PC-3 (cell line): ENCODE data around the gene ACTG2. TPM values are rescaled to one million over a fixed set of nuclear protein-coding genes. Genes with fewer than 3 reads are reported as not detected.
A peak's percentile ranks its signal among the peaks of the same experiment; 100 is the strongest.

Experiments used
- ATAC-seq: fragments of 200-7000 bp; cut with Tn5 transposase; 2 replicates; pipeline ENCODE4 v1.9.1; 2020; ENCODE audit warnings: mild to moderate bottlenecking, moderate library complexity
- BruUV-seq: library from RNA; stranded (reverse); fragments of 400-500 nt; replicated peaks from 2 replicates; lab custom pipeline; 2021; lab: Mats Ljungman, UMichigan
- CTCF ChIA-PET: fragments of 300-600 bp; sonication (Branson Sonifier 250); formaldehyde crosslinking; loops from one replicate; lab custom pipeline; 2022; ENCODE audit warnings: antibody characterized with exemption; lab: Charles Lee
- POLR2A ChIA-PET: fragments of 300-600 bp; sonication (Branson Sonifier 250); formaldehyde crosslinking; loops from one replicate; lab custom pipeline; 2022; ENCODE audit warnings: antibody characterized with exemption; ENCODE audit not compliant: unreplicated experiment; lab: Charles Lee
- DNase-seq: peaks from one replicate; pipeline ENCODE4 v3.0.0-alpha.2; 2015
- H2AFZ ChIP-seq: fragments of 300-600 bp; sonication (generic); 2 replicates; pipeline ENCODE4 v1.6.0; 2016; ENCODE audit warnings: antibody characterized with exemption, low read length
- H3F3A ChIP-seq: fragments of 300-600 bp; sonication (generic); one replicate; pipeline ENCODE4 v1.6.0; 2017; ENCODE audit warnings: antibody characterized with exemption, low read length, control low read depth, mild to moderate bottlenecking; ENCODE audit not compliant: unreplicated experiment
- H3K27ac ChIP-seq: fragments of 300-600 bp; sonication (generic); 2 replicates; pipeline ENCODE4 v1.5.1; 2016; ENCODE audit warnings: mild to moderate bottlenecking, low read length
- H3K27me3 ChIP-seq: fragments of 300-600 bp; sonication (generic); 2 replicates; pipeline ENCODE4 v1.6.1; 2016; ENCODE audit warnings: low read length, mixed read lengths
- H3K36me3 ChIP-seq: fragments of 300-600 bp; sonication (generic); 2 replicates; pipeline ENCODE4 v1.6.1; 2016; ENCODE audit warnings: low read depth, mixed run types, low read length, mixed read lengths
- H3K4me1 ChIP-seq: fragments of 300-600 bp; sonication (generic); 2 replicates; pipeline ENCODE4 v1.5.1; 2016; ENCODE audit warnings: low read length; ENCODE audit not compliant: insufficient read depth
- H3K4me2 ChIP-seq: fragments of 300-600 bp; sonication (generic); 2 replicates; pipeline ENCODE4 v1.6.0; 2016; ENCODE audit warnings: low read length
- H3K4me3 ChIP-seq: fragments of 300-600 bp; sonication (generic); 2 replicates; pipeline ENCODE4 v1.5.1; 2016; ENCODE audit warnings: mild to moderate bottlenecking, low read length, mixed read lengths
- H3K79me2 ChIP-seq: fragments of 300-600 bp; sonication (generic); 2 replicates; pipeline ENCODE4 v1.6.1; 2017; ENCODE audit warnings: low read length, mixed read lengths
- H3K9ac ChIP-seq: fragments of 300-600 bp; sonication (generic); 2 replicates; pipeline ENCODE4 v1.6.0; 2016; ENCODE audit warnings: mild to moderate bottlenecking, low read length
- H3K9me2 ChIP-seq: fragments of 300-600 bp; sonication (generic); replicated peaks from 2 replicates; pipeline ENCODE4 v1.6.1; 2016; ENCODE audit warnings: mixed run types, low read length, mixed read lengths
- H3K9me3 ChIP-seq: fragments of 300-600 bp; sonication (generic); 2 replicates; pipeline ENCODE4 v1.6.1; 2016; ENCODE audit warnings: low read length, mixed read lengths
- H4K20me1 ChIP-seq: fragments of 300-600 bp; sonication (generic); 2 replicates; pipeline ENCODE4 v1.6.1; 2016; ENCODE audit warnings: low read length, mixed read lengths
- CTCF ChIP-seq: fragments of 300-600 bp; sonication (generic); conservative IDR thresholded peaks from 2 replicates; pipeline ENCODE4 v1.5.1; 2017; ENCODE audit warnings: antibody characterized with exemption, low read depth, mild to moderate bottlenecking, low read length
- EZH2 ChIP-seq: fragments of 300-600 bp; sonication (generic); IDR thresholded peaks from one replicate; pipeline ENCODE4 v1.6.1; 2017; ENCODE audit warnings: antibody characterized with exemption, mild to moderate bottlenecking, low read length; ENCODE audit not compliant: unreplicated experiment
- EZH2phosphoT487 ChIP-seq: fragments of 300-600 bp; sonication (generic); IDR thresholded peaks from 2 replicates; pipeline ENCODE4 v1.6.1; 2018; ENCODE audit warnings: mild to moderate bottlenecking, antibody characterized with exemption, low read length, borderline replicate concordance
- intact Hi-C: fragments of 100-400 bp; cut with micrococcal nuclease; formaldehyde crosslinking; loops from 2 replicates; pipeline ENCODE4 v1.9.0; 2023
- total RNA-seq: library from RNA; depleted of rRNA; stranded (reverse); fragments of >200 nt; gene quantifications from 2 replicates; pipeline ENCODE4 v1.2.3, GENCODE V29; 2014

The ACTG2 gene
- total RNA-seq, 1 experiment from 2014 or later = 3.8 TPM

DNA sequence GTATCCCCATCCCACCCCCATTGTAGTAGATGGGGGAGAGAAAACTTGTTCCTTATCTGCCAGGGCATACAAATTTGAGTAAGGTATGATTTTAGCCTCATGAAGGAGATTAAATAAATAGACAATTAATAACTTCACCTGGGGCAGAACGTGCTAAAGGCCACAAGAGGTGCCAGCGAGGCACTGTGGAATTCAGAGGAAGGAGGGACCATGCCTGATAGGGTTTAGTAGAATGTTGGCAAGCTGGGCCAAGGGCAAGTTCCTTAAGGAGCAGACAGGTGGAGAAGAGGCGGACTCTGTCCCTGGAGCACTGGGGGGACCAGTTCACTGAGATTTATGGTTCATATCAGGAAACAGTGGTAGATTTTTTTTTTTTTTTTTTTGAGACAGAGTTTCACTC is 41.5 kb upstream of the ACTG2 start:
- ChIA-PET POLR2A (no interaction called here), CTCF (interaction anchor here (0.5 kb wide), 1 partner anchor 79 kb away, joined by 5 read pairs; no protein-coding TSS in a partner anchor)
- peak; percentile 55 for ATAC-seq
- Histone ChIP-seq H2AFZ (no peak overlapping the region), H3F3A (no peaks in the 10 kb centered on the region), H3K4me3 (no peak overlapping the region), H3K4me1 (peaks cover 18% of the 10 kb centered on the region), H3K36me3 (peaks cover 31% of the 10 kb centered on the region), H3K27ac (no peak overlapping the region), H3K9me2 (no peaks in the 10 kb centered on the region), H3K4me2 (no peak overlapping the region), H3K9ac (no peak overlapping the region), H4K20me1 (no peaks in the 10 kb centered on the region), H3K9me3 (no peaks in the 10 kb centered on the region), H3K27me3 (no peaks in the 10 kb centered on the region), H3K79me2 (no peaks in the 10 kb centered on the region)
- intact Hi-C loops = loop anchor here (5.0 kb wide), 1 partner anchor 86 kb away; no protein-coding TSS in a partner anchor
- BruUV-seq = no TSS peak
- peak; percentile 42 for DNase-seq
- no peak for TF ChIP-seq EZH2phosphoT487
- peak; percentile 52; the same call in 1 of the 2 replicates for TF ChIP-seq CTCF
- TF ChIP-seq EZH2 = no peak

DNA sequence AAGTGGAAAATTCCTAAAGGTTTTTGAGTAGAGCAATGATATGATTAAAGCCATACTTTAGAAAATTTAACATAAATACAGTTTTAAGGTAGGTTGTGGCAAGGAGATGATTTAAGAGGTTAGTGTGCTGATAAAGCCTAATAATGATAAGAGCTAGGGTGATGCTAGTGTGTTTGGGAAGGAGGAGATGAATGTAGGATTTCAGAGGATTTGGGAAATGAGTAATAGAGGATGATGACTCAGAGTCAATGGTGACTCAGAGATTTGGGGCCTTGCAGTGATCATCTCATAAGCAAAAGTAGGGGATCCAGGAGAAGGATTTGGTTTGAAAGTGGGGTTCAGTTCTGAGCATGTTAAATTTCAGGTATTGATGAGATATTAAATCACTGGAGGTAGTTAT is 40.8 kb upstream of the ACTG2 start:
- intact Hi-C loops = loop anchor here (5.0 kb wide), 1 partner anchor 85 kb away; no protein-coding TSS in a partner anchor
- Histone ChIP-seq H4K20me1 (no peaks in the 10 kb centered on the region), H2AFZ (no peak overlapping the region), H3K27ac (peak overlapping the region; percentile 42), H3F3A (no peaks in the 10 kb centered on the region), H3K4me3 (no peak overlapping the region), H3K9me3 (no peaks in the 10 kb centered on the region), H3K36me3 (peaks cover 28% of the 10 kb centered on the region), H3K79me2 (no peaks in the 10 kb centered on the region), H3K9me2 (no peaks in the 10 kb centered on the region), H3K4me2 (peak overlapping the region; percentile 39; the same call in 1 of the 2 replicates), H3K27me3 (no peaks in the 10 kb centered on the region), H3K4me1 (peaks cover 18% of the 10 kb centered on the region), H3K9ac (no peak overlapping the region)
- TF ChIP-seq EZH2 (no peak), CTCF (no peak)
- POLR2A ChIA-PET = no interaction called here
- DNase-seq = peak; percentile 86
- ATAC-seq = peak; percentile 94
- no TSS peak for BruUV-seq
- CTCF ChIA-PET = no interaction called here

DNA sequence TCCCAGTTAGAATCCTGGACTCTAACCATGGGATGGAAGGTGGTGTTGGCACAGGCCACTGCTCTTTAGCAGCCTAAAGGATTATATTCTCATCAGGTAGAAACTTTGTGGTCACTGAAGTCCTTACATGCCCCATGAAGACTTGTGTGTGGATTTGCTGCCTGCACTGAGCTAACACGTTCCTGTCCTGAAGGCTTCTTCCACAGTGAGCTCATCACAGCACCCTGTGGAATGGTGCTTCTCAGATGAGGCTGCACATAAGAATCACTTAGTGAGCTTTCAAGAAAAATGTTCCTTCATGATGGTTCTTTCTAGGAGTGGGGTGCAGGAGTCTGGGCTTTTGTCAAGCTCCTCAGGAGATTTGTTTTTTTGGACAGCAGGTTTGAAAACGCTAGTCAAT is 37.3 kb upstream of the ACTG2 start:
- CTCF ChIA-PET = no interaction called here
- no peak overlapping the region for H3K4me3 ChIP-seq
- H3K4me2 ChIP-seq = no peak overlapping the region
- no peaks in the 10 kb centered on the region for H3F3A ChIP-seq
- H3K36me3 ChIP-seq = peaks cover 25% of the 10 kb centered on the region
- H4K20me1 ChIP-seq = no peaks in the 10 kb centered on the region
- POLR2A ChIA-PET = no interaction called here
- no peaks in the 10 kb centered on the region for H3K27me3 ChIP-seq
- ATAC-seq = no peak
- H3K9me3 ChIP-seq = no peaks in the 10 kb centered on the region
- no peak for DNase-seq
- TF ChIP-seq EZH2 (no peak), EZH2phosphoT487 (no peak), CTCF (no peak)
- H3K4me1 ChIP-seq = peaks cover 31% of the 10 kb centered on the region
- H3K79me2 ChIP-seq = no peaks in the 10 kb centered on the region
- BruUV-seq = no TSS peak
- no peaks in the 10 kb centered on the region for H3K9me2 ChIP-seq
- no peak overlapping the region for H3K9ac ChIP-seq
- intact Hi-C loops = no loop called here
- no peak overlapping the region for H2AFZ ChIP-seq
- H3K27ac ChIP-seq = no peak overlapping the region
